HCT116 (cell line): ENCODE results near the gene USP12. TPM values are rescaled to one million over a fixed set of nuclear protein-coding genes. Genes with fewer than 3 reads are reported as not detected.

ENCODE experiments used
- ATAC-seq: fragments of 200-7000 bp; cut with Tn5 transposase; 2 replicates; pipeline ENCODE4 v1.9.1; 2020; ENCODE audit warnings: mild to moderate bottlenecking, moderate library complexity
- BruUV-seq: library from RNA; stranded (reverse); fragments of 400-500 nt; replicated peaks from 2 replicates; lab custom pipeline; 2021; lab: Mats Ljungman, UMichigan
- CTCF ChIA-PET: fragments of 300-600 bp; sonication (Branson Sonifier 250); formaldehyde crosslinking; loops from one replicate; lab custom pipeline; 2021; ENCODE audit warnings: antibody characterized with exemption; lab: Charles Lee
- POLR2A ChIA-PET: fragments of 300-600, 350-600 bp; sonication (Branson Sonifier 250); formaldehyde crosslinking; loops from one replicate; lab custom pipeline; 2021; ENCODE audit warnings: antibody characterized with exemption; lab: Charles Lee
- RAD21 ChIA-PET, 2 experiments: fragments of 300-600 bp; sonication (Branson Sonifier 250); formaldehyde crosslinking; loops; one replicate each; lab custom pipeline; 2023; ENCODE audit warnings: low total read pairs in 2 of 2; ENCODE audit not compliant: uncharacterized antibody in 2 of 2, unreplicated experiment in 2 of 2, low non-redundant PET in 1 of 2; lab: Charles Lee
- DNase-seq: peaks from one replicate; pipeline ENCODE4 v3.0.0-alpha.2; 2010; ENCODE audit warnings: low read depth, low spot score
- H2AFZ ChIP-seq: fragments of 200-600 bp; shearing (Covaris generic), sonication (generic); 2 replicates; pipeline ENCODE4 v1.6.1; 2017; ENCODE audit warnings: low read depth, mixed run types, mixed read lengths, antibody characterized with exemption, low read length; ENCODE audit not compliant: poor library complexity, severe bottlenecking
- H3K27ac ChIP-seq: 2 replicates; pipeline ENCODE4 v1.5.1; 2012; ENCODE audit warnings: low read depth, low read length
- H3K27me3 ChIP-seq: fragments of 200-600 bp; sonication (generic); 2 replicates; pipeline ENCODE4 v1.6.1; 2016; ENCODE audit warnings: mixed run types, low read length, mixed read lengths; ENCODE audit not compliant: insufficient read depth
- H3K36me3 ChIP-seq, 2 experiments: fragments of 200-500 bp in 1 of 2; fragments of 200-600 bp in 1 of 2; sonication (Bioruptor generic) in 1 of 2; sonication (generic) in 1 of 2; 2 replicates each; pipeline versions ENCODE4 v1.5.1 to v1.6.1; 2014 to 2016; ENCODE audit warnings: low read length in 2 of 2, inconsistent platforms in 1 of 2, mixed read lengths in 1 of 2, mixed run types in 1 of 2; ENCODE audit not compliant: insufficient read depth in 2 of 2, control insufficient read depth in 1 of 2
- H3K4me1 ChIP-seq, 2 experiments: fragments of 200-600 bp in 1 of 2; sonication (generic) in 1 of 2; 2 replicates each; pipeline versions ENCODE4 v1.5.1 to v1.6.1; 2012 to 2017; ENCODE audit warnings: low read length in 2 of 2, inconsistent platforms in 1 of 2, mild to moderate bottlenecking in 1 of 2, mixed read lengths in 1 of 2, mixed run types in 1 of 2, moderate library complexity in 1 of 2; ENCODE audit not compliant: insufficient read depth in 2 of 2, control insufficient read depth in 1 of 2
- H3K4me2 ChIP-seq: fragments of 200-600 bp; sonication (generic); 2 replicates; pipeline ENCODE4 v1.6.1; 2017; ENCODE audit warnings: mixed run types, low read length, mixed read lengths
- H3K4me3 ChIP-seq, 2 experiments: fragments of 200-600 bp in 1 of 2; sonication (generic) in 1 of 2; replicated peaks in 1 of 2; 2 replicates each; pipeline ENCODE4 v1.5.1; 2011 to 2016; ENCODE audit warnings: low read length in 2 of 2, control low read depth in 1 of 2, low read depth in 1 of 2, mild to moderate bottlenecking in 1 of 2, mixed read lengths in 1 of 2, mixed run types in 1 of 2
- H3K79me2 ChIP-seq: fragments of 200-600 bp; sonication (generic); 2 replicates; pipeline ENCODE4 v1.6.1; 2017; ENCODE audit warnings: mild to moderate bottlenecking, mixed run types, low read length, moderate library complexity, mixed read lengths; ENCODE audit not compliant: insufficient read depth
- H3K9ac ChIP-seq: fragments of 200-600 bp; sonication (generic); 2 replicates; pipeline ENCODE4 v1.6.1; 2016; ENCODE audit warnings: low read length, mixed read lengths
- H3K9me2 ChIP-seq: fragments of 200-600 bp; sonication (generic), shearing (Covaris generic); 2 replicates; pipeline ENCODE4 v1.6.1; 2017; ENCODE audit warnings: mixed run types, mild to moderate bottlenecking, moderate library complexity; ENCODE audit not compliant: insufficient read depth
- H3K9me3 ChIP-seq, 2 experiments: fragments of 200-500 bp in 1 of 2; fragments of 200-600 bp in 1 of 2; sonication (Bioruptor generic) in 1 of 2; sonication (generic) in 1 of 2; 2 replicates each; pipeline ENCODE4 v1.6.1; 2014 to 2017; ENCODE audit warnings: low read length in 2 of 2, mixed read lengths in 2 of 2, inconsistent platforms in 1 of 2, low read depth in 1 of 2, mild to moderate bottlenecking in 1 of 2, mixed run types in 1 of 2, moderate library complexity in 1 of 2; ENCODE audit not compliant: control insufficient read depth in 1 of 2, insufficient read depth in 1 of 2
- H4K20me1 ChIP-seq: fragments of 200-600 bp; sonication (generic), shearing (Covaris generic); 2 replicates; pipeline ENCODE4 v1.6.1; 2017; ENCODE audit warnings: mixed run types, mild to moderate bottlenecking, moderate library complexity; ENCODE audit not compliant: insufficient read depth
- CEBPB ChIP-seq: IDR thresholded peaks from 2 replicates; pipeline ENCODE4 v1.6.1; 2012; ENCODE audit warnings: low read depth
- CTCF ChIP-seq, 3 experiments: fragments of 200-600 bp in 1 of 3; sonication (generic) in 1 of 3; IDR thresholded peaks in 2 of 3; conservative IDR thresholded peaks in 1 of 3; 2 replicates each; pipeline ENCODE4 v1.5.1; 2012 to 2017; ENCODE audit warnings: low read depth in 2 of 3, low read length in 2 of 3, antibody characterized with exemption in 1 of 3, borderline replicate concordance in 1 of 3, control low read depth in 1 of 3, mild to moderate bottlenecking in 1 of 3, mixed read lengths in 1 of 3, mixed run types in 1 of 3, moderate library complexity in 1 of 3; ENCODE audit not compliant: insufficient read depth in 1 of 3
- FOSL1 ChIP-seq: IDR thresholded peaks from 2 replicates; pipeline ENCODE4 v1.6.1; 2012; ENCODE audit warnings: low read depth
- RAD21 ChIP-seq: IDR thresholded peaks from 2 replicates; pipeline ENCODE4 v1.6.1; 2012; ENCODE audit warnings: low read depth, mild to moderate bottlenecking
- REST ChIP-seq: IDR thresholded peaks from 2 replicates; pipeline ENCODE4 v1.6.1; 2012; ENCODE audit warnings: low read depth
- SRF ChIP-seq: IDR thresholded peaks from 2 replicates; pipeline ENCODE4 v1.6.1; 2012; ENCODE audit warnings: low read depth
- intact Hi-C: fragments of 100-400 bp; cut with micrococcal nuclease; formaldehyde crosslinking; loops from 2 replicates; pipeline ENCODE4 v1.10.0; 2022
- total RNA-seq: library from RNA; stranded (reverse); gene quantifications from one replicate; pipeline ENCODE4 v1.2.1, GENCODE V29; 2021; ENCODE audit not compliant: unreplicated experiment

Gene USP12
- total RNA-seq, 1 experiment from 2014 or later = 28.3 TPM

GRCh38 chr13:27086599-27087265 is 84.9 kb downstream of the USP12 start:
- Histone ChIP-seq H3K4me3 (no peak overlapping the region), H3K27ac (no peak overlapping the region), H3K79me2 (peaks cover 3% of the 10 kb centered on the region; the same call in 1 of the 2 replicates), H3K4me2 (no peak overlapping the region), H4K20me1 (no peaks in the 10 kb centered on the region), H3K27me3 (no peaks in the 10 kb centered on the region), H3K36me3 (peaks cover 0 to 12% of the 10 kb centered on the region in 2 experiments; a peak in 1 of 4 replicates), H3K9me2 (no peaks in the 10 kb centered on the region), H3K9me3 (no peaks in the 10 kb centered on the region), H2AFZ (no peak overlapping the region), H3K9ac (no peak overlapping the region), H3K4me1 (no peaks in the 10 kb centered on the region)
- intact Hi-C loops = no loop called here
- ChIA-PET POLR2A (no interaction called here), CTCF (no interaction called here), RAD21 (no interaction called here)
- ATAC-seq = no peak
- TF ChIP-seq RAD21 (no peak), FOSL1 (no peak), REST (no peak), SRF (no peak), CTCF (IDR thresholded peaks at IDR 0.05 in 2 of 3, conservative IDR thresholded peaks at IDR 0.05 in 1 of 3; ENCODE audit: borderline replicate concordance in 1 of 3, insufficient read depth in 1 of 3, low read depth in 2 of 3, low read length in 2 of 3) (no peak), CEBPB (no peak)
- no TSS peak for BruUV-seq
- no peak for DNase-seq
